SH-SY5Y (cell line): ENCODE results near the gene GMDS.

Experiments
- GATA2 ChIP-seq: IDR thresholded peaks from 2 replicates; pipeline ENCODE4 v1.6.1; 2011; ENCODE audit warnings: mild to moderate bottlenecking, low read depth, low read length
- GATA3 ChIP-seq: IDR thresholded peaks from 2 replicates; pipeline ENCODE4 v1.6.1; 2011; ENCODE audit warnings: low read depth, mild to moderate bottlenecking, low read length, moderate library complexity

DNA sequence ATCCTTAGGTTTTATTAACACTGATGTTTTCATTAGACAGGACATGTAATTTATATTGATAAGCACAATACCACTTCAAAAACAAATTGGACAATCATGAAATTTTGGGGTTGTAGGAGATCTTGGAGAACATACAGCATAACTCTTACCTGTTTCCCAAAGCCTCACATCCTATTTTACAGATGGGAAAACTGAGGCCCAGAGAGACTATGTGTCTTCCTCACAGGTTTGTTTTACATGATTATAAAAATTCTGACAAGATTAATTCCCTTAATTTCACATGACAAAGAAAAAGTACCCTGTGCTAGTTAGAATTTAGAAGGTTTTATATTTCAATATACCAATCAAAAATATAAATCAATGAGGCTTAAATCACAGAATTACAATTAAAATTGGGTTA is 145.5 kb downstream of the GMDS start:
- no peak for TF ChIP-seq GATA3
- TF ChIP-seq GATA2, result no peak
